Endothelial cell of umbilical vein (primary cell): ENCODE data around the gene ECM2. TPM values are rescaled to one million over a fixed set of nuclear protein-coding genes. Genes with fewer than 3 reads are reported as not detected.

ENCODE experiments used
- BruUV-seq: library from RNA; stranded (reverse); fragments of 400-500 nt; replicated peaks from 2 replicates; lab custom pipeline; 2021; lab: Mats Ljungman, UMichigan
- CTCF ChIA-PET: fragments of 300-600, 350-600 bp; sonication (Branson Sonifier 250); formaldehyde crosslinking; loops from one replicate; lab custom pipeline; 2021; ENCODE audit warnings: antibody characterized with exemption, inconsistent platforms; lab: Charles Lee
- POLR2A ChIA-PET: fragments of 300-600, 350-600 bp; sonication (Branson Sonifier 250); formaldehyde crosslinking; loops from one replicate; lab custom pipeline; 2021; ENCODE audit warnings: antibody characterized with exemption, inconsistent platforms; lab: Charles Lee
- DNase-seq: peaks from one replicate; pipeline ENCODE4 v3.0.0-alpha.2; 2011; ENCODE audit warnings: low read depth, low spot score
- FAIRE-seq: peaks from 2 replicates; lab custom pipeline; 2011; peaks lifted over from hg19 to GRCh38; lab: Jason Lieb, UNC
- H2AFZ ChIP-seq: 2 replicates; pipeline ENCODE4 v1.6.0; 2012; ENCODE audit warnings: low read depth, low read length, control low read depth, inconsistent platforms
- H3K27ac ChIP-seq: 2 replicates; pipeline ENCODE4 v1.5.1; 2011; ENCODE audit warnings: low read depth, mild to moderate bottlenecking, control low read depth, low read length, moderate library complexity; ENCODE audit not compliant: insufficient read depth
- H3K27me3 ChIP-seq, 2 experiments: 2 replicates each; pipeline versions ENCODE4 v1.6.0 to v1.6.1; 2011; ENCODE audit warnings: low read length in 2 of 2, mixed read lengths in 1 of 2; ENCODE audit not compliant: control insufficient read depth in 2 of 2, insufficient read depth in 2 of 2
- H3K36me3 ChIP-seq, 2 experiments: 2 replicates in 1 of 2; 3 replicates in 1 of 2; pipeline ENCODE4 v1.5.1; 2011; ENCODE audit warnings: low read length in 2 of 2, mild to moderate bottlenecking in 1 of 2, moderate library complexity in 1 of 2; ENCODE audit not compliant: control insufficient read depth in 2 of 2, insufficient read depth in 2 of 2; ENCODE audit errors: extremely low read depth in 1 of 2
- H3K4me1 ChIP-seq: 3 replicates; pipeline ENCODE4 v1.5.1; 2011; ENCODE audit warnings: mild to moderate bottlenecking, low read length; ENCODE audit not compliant: control insufficient read depth, insufficient read depth; ENCODE audit errors: extremely low read depth
- H3K4me2 ChIP-seq: 2 replicates; pipeline ENCODE4 v1.6.1; 2011; ENCODE audit warnings: low read length, control low read depth, mixed read lengths; ENCODE audit not compliant: insufficient read depth
- H3K4me3 ChIP-seq, 3 experiments: fragments of 200-600 bp in 1 of 3; sonication (generic), shearing (Covaris generic) in 1 of 3; replicated peaks in 1 of 3; 2 replicates each; pipeline ENCODE4 v1.5.1; 2011 to 2016; ENCODE audit warnings: control low read depth in 3 of 3, low read length in 3 of 3, mild to moderate bottlenecking in 2 of 3, inconsistent platforms in 1 of 3, low read depth in 1 of 3, moderate library complexity in 1 of 3; ENCODE audit not compliant: insufficient read depth in 1 of 3
- H3K79me2 ChIP-seq: 2 replicates; pipeline ENCODE4 v1.6.0; 2012; ENCODE audit warnings: low read length, inconsistent platforms; ENCODE audit not compliant: control insufficient read depth, insufficient read depth
- H3K9ac ChIP-seq: replicated peaks from 2 replicates; pipeline ENCODE3; 2011; ENCODE audit warnings: low read length, control low read depth; ENCODE audit not compliant: insufficient read depth; ENCODE audit errors: extremely low read depth
- H3K9me1 ChIP-seq: replicated peaks from 3 replicates; pipeline ENCODE4 v1.6.0; 2011; ENCODE audit warnings: mild to moderate bottlenecking, low read length; ENCODE audit not compliant: control insufficient read depth, insufficient read depth; ENCODE audit errors: extremely low read depth
- H3K9me3 ChIP-seq: replicated peaks from 2 replicates; pipeline ENCODE4 v1.5.1; 2012; ENCODE audit warnings: low read length, inconsistent platforms; ENCODE audit not compliant: control insufficient read depth, insufficient read depth
- H4K20me1 ChIP-seq: replicated peaks from 2 replicates; pipeline ENCODE3; 2011; ENCODE audit warnings: mild to moderate bottlenecking, low read length; ENCODE audit not compliant: control insufficient read depth, insufficient read depth; ENCODE audit errors: extremely low read depth
- CTCF ChIP-seq, 2 donors: IDR thresholded peaks; 1 replicate in 1 of 2; 2 replicates in 1 of 2; pipeline ENCODE4 v1.5.1; 2011; ENCODE audit warnings: low read length in 2 of 2, mild to moderate bottlenecking in 2 of 2, moderate library complexity in 2 of 2, control low read depth in 1 of 2, inconsistent platforms in 1 of 2, low read depth in 1 of 2; ENCODE audit not compliant: insufficient read depth in 1 of 2; ENCODE audit errors: extremely low read depth in 1 of 2
- FOS ChIP-seq: IDR thresholded peaks from 2 replicates; pipeline ENCODE4 v1.6.1; 2011; ENCODE audit warnings: mild to moderate bottlenecking, low read length, moderate library complexity, borderline replicate concordance; ENCODE audit not compliant: insufficient read depth
- JUN ChIP-seq: IDR thresholded peaks from 2 replicates; pipeline ENCODE4 v1.6.1; 2011; ENCODE audit warnings: borderline replicate concordance, low read depth; ENCODE audit not compliant: insufficient read length, insufficient read depth
- MAX ChIP-seq: IDR thresholded peaks from 2 replicates; pipeline ENCODE4 v1.6.1; 2011; ENCODE audit not compliant: insufficient read depth, insufficient read length
- MYC ChIP-seq: IDR thresholded peaks from one replicate; pipeline ENCODE4 v1.6.1; 2011; ENCODE audit warnings: mild to moderate bottlenecking, low read depth, low read length
- POLR2A ChIP-seq: IDR thresholded peaks from 2 replicates; pipeline ENCODE4 v1.6.1; 2012; ENCODE audit warnings: low read depth, mild to moderate bottlenecking, control low read depth, low read length
- POLR2AphosphoS5 ChIP-seq: IDR thresholded peaks from 2 replicates; pipeline ENCODE4 v1.6.1; 2012; ENCODE audit warnings: low read depth, mild to moderate bottlenecking, control low read depth, low read length, moderate library complexity; ENCODE audit not compliant: insufficient read depth
- dilution Hi-C: fragments of 300-500 bp; cut with MboI; formaldehyde crosslinking; loops from one replicate; pipeline ENCODE4 v1.15.0; 2019; ENCODE audit warnings: low sequenced_read_pairs; ENCODE audit not compliant: extremely low pct_ligation_motif_present
- intact Hi-C: fragments of 100-400 bp; cut with micrococcal nuclease; formaldehyde crosslinking; loops from one replicate; pipeline ENCODE4 v1.10.0; 2022
- polyA plus RNA-seq, 4 experiments: library from polyadenylated mRNA; depleted of rRNA in 3 of 4; stranded (reverse) in 3 of 4; unstranded in 1 of 4; fragments of >200 nt; gene quantifications; 2 replicates each; pipeline versions ENCODE4 v1.2.1 to v1.2.3, GENCODE V29; 2011 to 2012; ENCODE audit warnings: missing spikeins in 1 of 4
- total RNA-seq: library from RNA; stranded (reverse); gene quantifications from 2 replicates; pipeline ENCODE4 v1.2.3, GENCODE V29; 2021

Gene ECM2
- total and polyA plus RNA-seq, 2 donors (not counting 3 experiments of a cell fraction or from before 2014, with no cell fraction given), result 0.03 TPM; not detected in 1

- ChIA-PET POLR2A (no interaction called here), CTCF (interaction anchor here (1.4 kb wide), 1 partner anchor 45 kb away, joined by 3 read pairs; no protein-coding TSS in a partner anchor)
- Histone ChIP-seq H2AFZ (no peak overlapping the region), H3K4me2 (no peak overlapping the region), H3K27ac (no peak overlapping the region), H3K9ac (no peak overlapping the region), H3K9me3 (no peaks in the 10 kb centered on the region), H3K36me3 (no peaks in the 10 kb centered on the region), H3K27me3 (no peaks in the 10 kb centered on the region), H3K4me3 (no peak overlapping the region), H3K79me2 (no peaks in the 10 kb centered on the region), H4K20me1 (no peaks in the 10 kb centered on the region), H3K9me1 (no peaks in the 10 kb centered on the region), H3K4me1 (no peaks in the 10 kb centered on the region)
- TF ChIP-seq JUN (no peak), CTCF (IDR thresholded peaks at IDR 0.05; ENCODE audit: extremely low read depth in 1 of 2, insufficient read depth in 1 of 2, low read depth in 1 of 2, low read length in 2 of 2) (no peak), POLR2AphosphoS5 (no peak), FOS (no peak), MAX (no peak), POLR2A (no peak), MYC (no peak)
- dilution Hi-C loops (no loop called here), intact Hi-C loops (no loop called here)
- DNase-seq (no peak), FAIRE-seq (no peak)
- BruUV-seq, result no TSS peak
Observed at GRCh38 chr9:92474587-92474986, 61.2 kb downstream of the ECM2 start.
